KMS-11 (cell line): ENCODE data around the gene DAP3.

ENCODE experiments used
- H2AFZ ChIP-seq: fragments of 200-600 bp; sonication (generic); 2 replicates; pipeline ENCODE4 v1.6.1; 2016; ENCODE audit warnings: antibody characterized with exemption, mixed run types, low read depth
- H3K27ac ChIP-seq: fragments of 200-600 bp; sonication (generic); 2 replicates; pipeline ENCODE4 v1.6.1; 2016; ENCODE audit warnings: mild to moderate bottlenecking, mixed run types
- H3K27me3 ChIP-seq: fragments of 200-600 bp; sonication (generic); 2 replicates; pipeline ENCODE4 v1.6.1; 2017; ENCODE audit warnings: mild to moderate bottlenecking, low read depth, mixed run types, moderate library complexity; ENCODE audit not compliant: insufficient read depth
- H3K36me3 ChIP-seq: fragments of 200-600 bp; sonication (generic); 2 replicates; pipeline ENCODE4 v1.6.1; 2017; ENCODE audit warnings: mild to moderate bottlenecking, mixed run types; ENCODE audit not compliant: insufficient read depth
- H3K4me1 ChIP-seq: fragments of 200-600 bp; sonication (generic); 2 replicates; pipeline ENCODE4 v1.6.1; 2016; ENCODE audit warnings: mild to moderate bottlenecking, low read depth, mixed run types; ENCODE audit not compliant: poor library complexity, severe bottlenecking
- H3K4me2 ChIP-seq: fragments of 200-600 bp; sonication (generic); 2 replicates; pipeline ENCODE4 v1.7.0; 2016; ENCODE audit warnings: mild to moderate bottlenecking, mixed run types
- H3K4me3 ChIP-seq: fragments of 200-600 bp; sonication (generic); IDR thresholded peaks from 2 replicates; pipeline ENCODE4 v1.6.1; 2017; ENCODE audit warnings: low read depth, low read length, mixed read lengths; ENCODE audit not compliant: insufficient read depth
- H3K79me2 ChIP-seq: fragments of 200-600 bp; sonication (generic); 2 replicates; pipeline ENCODE4 v1.6.1; 2016; ENCODE audit warnings: low read depth, mixed run types; ENCODE audit not compliant: insufficient read depth
- H3K9ac ChIP-seq: fragments of 200-600 bp; sonication (generic); 2 replicates; pipeline ENCODE4 v1.6.1; 2016; ENCODE audit warnings: mild to moderate bottlenecking, mixed run types
- H4K20me1 ChIP-seq: fragments of 200-600 bp; sonication (generic); 2 replicates; pipeline ENCODE4 v1.6.1; 2016; ENCODE audit warnings: mild to moderate bottlenecking, mixed run types; ENCODE audit not compliant: insufficient read depth
- TF ChIP-seq, protein P1 (sequence below): fragments of 200-600 bp; sonication (generic); conservative IDR thresholded peaks from 2 replicates; pipeline ENCODE4 v1.6.1; 2017; ENCODE audit warnings: low read depth, mild to moderate bottlenecking, antibody characterized with exemption, low read length, moderate library complexity, mixed read lengths

The DAP3 gene

DNA sequence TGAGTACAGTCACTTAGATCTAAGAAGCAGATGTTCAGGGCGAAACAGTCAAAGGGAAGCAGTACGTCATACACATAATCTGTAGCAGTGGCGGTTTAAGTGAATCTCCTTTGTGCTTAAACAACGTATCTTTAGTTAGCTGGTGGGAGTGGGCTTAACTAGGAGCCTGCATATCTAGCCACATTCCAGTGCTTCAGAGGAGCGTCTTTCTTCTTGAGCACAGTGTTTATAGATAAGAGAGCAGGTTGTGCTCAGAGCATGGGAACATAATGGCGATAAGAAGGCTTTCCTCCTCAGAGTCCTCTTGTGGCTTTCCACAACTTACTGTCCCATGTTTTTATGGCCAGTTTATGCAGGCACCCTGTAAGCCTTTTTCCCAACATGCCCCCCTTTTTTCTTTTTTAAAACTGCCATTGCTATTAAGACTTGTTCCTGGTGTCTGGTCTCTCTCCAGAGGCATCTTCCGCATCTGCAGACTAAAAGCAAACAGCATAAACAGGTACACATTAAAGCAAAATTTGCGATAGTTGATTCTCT, 3.2 kb downstream of the DAP3 start:
- Histone ChIP-seq H3K4me3 (peak overlapping the region; percentile 34), H3K27ac (no peak overlapping the region), H2AFZ (no peak overlapping the region), H3K4me2 (no peak overlapping the region; the same call in 1 of the 2 replicates), H3K79me2 (peaks cover 96% of the 10 kb centered on the region), H3K4me1 (peaks cover 59% of the 10 kb centered on the region), H3K9ac (no peak overlapping the region), H3K27me3 (no peaks in the 10 kb centered on the region), H3K36me3 (peaks cover 35% of the 10 kb centered on the region; the same call in 1 of the 2 replicates), H4K20me1 (peaks cover 33% of the 10 kb centered on the region; the same call in 1 of the 2 replicates)
- TF ChIP-seq, protein P1, sequence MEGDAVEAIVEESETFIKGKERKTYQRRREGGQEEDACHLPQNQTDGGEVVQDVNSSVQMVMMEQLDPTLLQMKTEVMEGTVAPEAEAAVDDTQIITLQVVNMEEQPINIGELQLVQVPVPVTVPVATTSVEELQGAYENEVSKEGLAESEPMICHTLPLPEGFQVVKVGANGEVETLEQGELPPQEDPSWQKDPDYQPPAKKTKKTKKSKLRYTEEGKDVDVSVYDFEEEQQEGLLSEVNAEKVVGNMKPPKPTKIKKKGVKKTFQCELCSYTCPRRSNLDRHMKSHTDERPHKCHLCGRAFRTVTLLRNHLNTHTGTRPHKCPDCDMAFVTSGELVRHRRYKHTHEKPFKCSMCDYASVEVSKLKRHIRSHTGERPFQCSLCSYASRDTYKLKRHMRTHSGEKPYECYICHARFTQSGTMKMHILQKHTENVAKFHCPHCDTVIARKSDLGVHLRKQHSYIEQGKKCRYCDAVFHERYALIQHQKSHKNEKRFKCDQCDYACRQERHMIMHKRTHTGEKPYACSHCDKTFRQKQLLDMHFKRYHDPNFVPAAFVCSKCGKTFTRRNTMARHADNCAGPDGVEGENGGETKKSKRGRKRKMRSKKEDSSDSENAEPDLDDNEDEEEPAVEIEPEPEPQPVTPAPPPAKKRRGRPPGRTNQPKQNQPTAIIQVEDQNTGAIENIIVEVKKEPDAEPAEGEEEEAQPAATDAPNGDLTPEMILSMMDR = no peak

DNA sequence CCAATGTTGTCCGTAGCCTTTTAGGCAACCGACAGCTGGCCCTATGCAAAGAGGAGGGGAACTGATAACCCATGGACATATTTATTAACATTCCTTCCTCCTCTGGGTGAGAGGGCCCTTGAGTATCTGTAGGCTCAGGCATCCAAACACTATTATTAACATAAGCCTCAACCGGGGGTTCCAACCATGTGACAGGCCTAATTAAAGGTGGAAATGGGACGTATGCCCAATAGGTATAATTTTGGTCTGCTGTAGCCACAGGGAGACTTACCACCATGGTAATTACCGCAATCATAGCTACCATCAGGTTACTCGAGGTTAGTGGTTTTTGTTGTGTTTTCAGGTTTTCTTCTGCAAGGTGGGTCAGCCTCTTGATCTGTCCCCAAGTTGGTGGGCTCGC, 5.3 kb downstream of the DAP3 start:
- no peak overlapping the region for H3K4me3 ChIP-seq
- H3K27ac ChIP-seq = no peak overlapping the region
- no peak overlapping the region for H3K9ac ChIP-seq
- peaks cover 37% of the 10 kb centered on the region; the same call in 1 of the 2 replicates for H4K20me1 ChIP-seq
- H2AFZ ChIP-seq = no peak overlapping the region
- peaks cover 38% of the 10 kb centered on the region; the same call in 1 of the 2 replicates for H3K36me3 ChIP-seq
- H3K4me1 ChIP-seq = peaks cover 65% of the 10 kb centered on the region
- no peaks in the 10 kb centered on the region for H3K27me3 ChIP-seq
- H3K79me2 ChIP-seq = peaks cover 100% of the 10 kb centered on the region
- TF ChIP-seq, protein P1 = no peak
- no peak overlapping the region; the same call in 1 of the 2 replicates for H3K4me2 ChIP-seq

DNA sequence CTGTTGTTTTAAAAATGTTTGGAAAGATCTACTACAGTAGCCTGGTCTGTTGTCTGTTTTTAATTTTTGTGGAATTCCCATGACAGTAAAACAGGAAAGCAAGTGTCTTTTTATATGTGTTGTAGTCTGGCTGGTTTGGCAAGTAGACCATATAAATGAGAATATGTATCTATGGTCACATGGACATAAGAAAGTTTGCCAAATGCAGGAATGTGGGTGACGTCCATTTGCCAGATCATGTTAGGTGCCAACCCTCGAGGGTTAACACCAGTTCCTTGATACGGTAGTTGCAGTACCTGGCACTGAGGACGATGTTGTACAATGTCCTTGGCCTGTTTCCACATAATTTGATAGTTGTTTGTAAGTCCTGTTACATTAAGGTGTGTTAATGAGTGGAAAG, 6.2 kb downstream of the DAP3 start:
- H3K27me3 ChIP-seq = no peaks in the 10 kb centered on the region
- H2AFZ ChIP-seq = no peak overlapping the region
- H3K36me3 ChIP-seq = peaks cover 33% of the 10 kb centered on the region; the same call in 1 of the 2 replicates
- TF ChIP-seq, protein P1 = no peak
- no peak overlapping the region for H3K9ac ChIP-seq
- H3K4me1 ChIP-seq = peaks cover 69% of the 10 kb centered on the region
- no peak overlapping the region for H3K27ac ChIP-seq
- H3K79me2 ChIP-seq = peaks cover 100% of the 10 kb centered on the region
- peaks cover 46% of the 10 kb centered on the region for H4K20me1 ChIP-seq
- H3K4me3 ChIP-seq = no peak overlapping the region
- H3K4me2 ChIP-seq = no peak overlapping the region; the same call in 1 of the 2 replicates

DNA sequence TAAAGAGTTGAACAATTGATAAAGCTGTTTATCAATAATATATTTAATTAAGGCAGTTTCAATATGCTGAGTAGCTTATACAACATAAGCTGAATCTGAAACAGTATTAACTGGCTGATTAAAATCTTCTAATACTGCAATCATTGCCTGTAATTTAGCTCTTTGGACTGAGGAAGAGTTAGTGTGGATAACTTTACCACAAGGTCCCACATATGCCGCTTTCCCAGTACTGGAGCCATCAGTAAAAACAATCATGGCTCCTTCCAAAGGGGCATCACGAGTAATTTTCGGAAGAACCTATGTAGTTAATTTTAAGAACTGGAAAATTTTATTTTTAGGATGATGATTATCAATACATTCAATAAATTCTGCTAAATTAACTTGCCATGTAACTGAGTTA, 6.7 kb downstream of the DAP3 start:
- TF ChIP-seq, protein P1 = no peak
- Histone ChIP-seq H3K9ac (no peak overlapping the region), H4K20me1 (peaks cover 49% of the 10 kb centered on the region), H3K79me2 (peaks cover 99% of the 10 kb centered on the region), H3K36me3 (peaks cover 28% of the 10 kb centered on the region; the same call in 1 of the 2 replicates), H3K4me1 (peaks cover 67% of the 10 kb centered on the region), H3K27me3 (no peaks in the 10 kb centered on the region), H3K4me2 (no peak overlapping the region; the same call in 1 of the 2 replicates), H2AFZ (no peak overlapping the region), H3K27ac (no peak overlapping the region), H3K4me3 (no peak overlapping the region)
